Pancreas (tissue), 10 donors: Measurements from ENCODE around the gene IL4R. TPM values are rescaled to one million over a fixed set of nuclear protein-coding genes. Genes with fewer than 3 reads are reported as not detected.
"Not testable (repeated sequence)": the region's sequence is repeated elsewhere in the genome, so short reads cannot be mapped to it uniquely, and the experiment has no call there.

Experiments used
- ATAC-seq, 4 donors: fragments of 200-7000 bp; cut with Tn5 transposase; one replicate each; pipeline versions ENCODE4 v1.8.0 to v1.9.1; 2020; ENCODE audit warnings: mild to moderate bottlenecking in 4 of 4, moderate library complexity in 4 of 4
- DNase-seq, 6 donors: peaks; one replicate each; pipeline ENCODE4 v3.0.0-alpha.2; 2020
- FAIRE-seq: peaks from 2 replicates; lab custom pipeline; 2012; peaks lifted over from hg19 to GRCh38; lab: Jason Lieb, UNC
- H3K27ac ChIP-seq, 4 donors: fragments of 200-600 bp; sonication (generic); 1 replicate in 3 of 4; 2 replicates in 1 of 4; pipeline versions ENCODE4 v1.5.0 to v1.8.0; 2020
- H3K27me3 ChIP-seq, 4 donors: fragments of 200-600 bp; one replicate each; pipeline ENCODE4 v1.8.0; 2021
- H3K36me3 ChIP-seq, 3 donors: fragments of 200-600 bp; sonication (generic) in 1 of 3; one replicate each; pipeline versions ENCODE4 v1.5.0 to v1.8.0; 2020 to 2021
- H3K4me1 ChIP-seq, 3 donors: fragments of 200-600 bp; one replicate each; pipeline ENCODE4 v1.8.0; 2021
- H3K4me3 ChIP-seq, 4 donors: fragments of 200-600 bp; sonication (generic) in 2 of 4; one replicate each; pipeline versions ENCODE4 v1.5.0 to v1.8.0; 2020 to 2021
- H3K9me3 ChIP-seq, 4 donors: fragments of 200-600 bp; one replicate each; pipeline ENCODE4 v1.8.0; 2021
- WGBS, 2 donors: extraction: QIAGEN DNeasy Blood & Tissue Kit; methylation state at CpG; one replicate each; pipeline ENCODE4 v1.1.7; 2013; 5-methylcytosine and 5-hydroxymethylcytosine counted together
- intact Hi-C, 3 donors: fragments of 100-400 bp; cut with DNase I; formaldehyde crosslinking; loops; one replicate each; pipeline versions ENCODE4 v1.11.1 to v1.14.2; 2022
- polyA plus RNA-seq, 2 donors: library from polyadenylated mRNA; stranded (reverse); fragments of 200-250 nt; gene quantifications; one replicate each; pipeline ENCODE4 v1.2.3, GENCODE V29; 2013
- total RNA-seq, 6 donors: library from RNA; stranded (reverse); fragmentation: NEBNext Ultra II Directional in 4 of 6; extraction: Animal tissue kit (Norgen Biotek cat#: 25700) in 4 of 6; gene quantifications; one replicate each; pipeline versions ENCODE4 v1.2.1 to v1.2.4, GENCODE V29; 2021 to 2023
- TF ChIP-seq, protein P1 (sequence below), 4 donors: fragments of 200-600 bp; sonication (generic) in 3 of 4; IDR thresholded peaks; one replicate each; pipeline versions ENCODE4 v1.5.0 to v1.8.0; 2021; ENCODE audit warnings: antibody characterized with exemption in 4 of 4
- donor health status: healthy with polysubstance abuse.
- donor health status: DM: no; HTN: no; CAD: no; lungs with moderate emphysema.
- donor health status: DM: no; HTN: no; CAD: no.
- donor health status: control.
- donor health status: control.
- donor health status: Bipolar disorder and iron deficiency.
- donor health status: DM: yes; HTN: yes; CAD: no.
- donor health status: DM: no; HTN: no; CAD: no.
- donor health status: DM: no; HTN: no; CAD: no.
- donor health status: DM: yes; HTN: yes; CAD: no.

Gene IL4R
- total and polyA plus RNA-seq, 8 donors, result 16.0 to 58.7 (median 30.3) TPM

DNA sequence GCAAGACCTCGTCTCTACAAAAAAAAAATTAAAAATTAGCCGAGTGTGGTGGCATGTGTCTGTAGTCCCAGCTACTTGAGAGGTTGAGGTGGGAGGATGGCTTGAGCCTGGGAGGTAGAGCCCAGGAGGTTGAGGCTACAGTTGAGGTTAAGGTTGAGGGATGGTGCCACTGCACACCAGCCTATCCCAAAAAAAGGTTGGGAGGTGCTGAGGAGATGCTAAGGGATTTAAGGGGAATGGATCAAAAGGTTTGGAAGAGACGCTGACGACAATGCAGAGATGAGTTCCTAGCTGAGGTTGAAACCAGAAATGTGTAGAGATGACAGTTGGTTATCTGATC is 40.5 kb upstream of the IL4R start:
- Histone ChIP-seq H3K36me3 (no peaks in the 10 kb centered on the region), H3K4me3 (no peak overlapping the region), H3K27ac (no peak overlapping the region), H3K27me3 (no peaks in the 10 kb centered on the region), H3K9me3 (no peaks in the 10 kb centered on the region), H3K4me1 (peaks cover 0 to 5% (median 5%) of the 10 kb centered on the region in 3 donors)
- DNase-seq (no peak), FAIRE-seq (no peak), ATAC-seq (no peak)
- intact Hi-C loops, result no loop called here
- TF ChIP-seq, protein P1, sequence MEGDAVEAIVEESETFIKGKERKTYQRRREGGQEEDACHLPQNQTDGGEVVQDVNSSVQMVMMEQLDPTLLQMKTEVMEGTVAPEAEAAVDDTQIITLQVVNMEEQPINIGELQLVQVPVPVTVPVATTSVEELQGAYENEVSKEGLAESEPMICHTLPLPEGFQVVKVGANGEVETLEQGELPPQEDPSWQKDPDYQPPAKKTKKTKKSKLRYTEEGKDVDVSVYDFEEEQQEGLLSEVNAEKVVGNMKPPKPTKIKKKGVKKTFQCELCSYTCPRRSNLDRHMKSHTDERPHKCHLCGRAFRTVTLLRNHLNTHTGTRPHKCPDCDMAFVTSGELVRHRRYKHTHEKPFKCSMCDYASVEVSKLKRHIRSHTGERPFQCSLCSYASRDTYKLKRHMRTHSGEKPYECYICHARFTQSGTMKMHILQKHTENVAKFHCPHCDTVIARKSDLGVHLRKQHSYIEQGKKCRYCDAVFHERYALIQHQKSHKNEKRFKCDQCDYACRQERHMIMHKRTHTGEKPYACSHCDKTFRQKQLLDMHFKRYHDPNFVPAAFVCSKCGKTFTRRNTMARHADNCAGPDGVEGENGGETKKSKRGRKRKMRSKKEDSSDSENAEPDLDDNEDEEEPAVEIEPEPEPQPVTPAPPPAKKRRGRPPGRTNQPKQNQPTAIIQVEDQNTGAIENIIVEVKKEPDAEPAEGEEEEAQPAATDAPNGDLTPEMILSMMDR (IDR thresholded peaks at IDR 0.05), result no peak
- WGBS, 2 donors, result 91 to 96% methylated on average over 4 of the region's 4 CpGs

DNA sequence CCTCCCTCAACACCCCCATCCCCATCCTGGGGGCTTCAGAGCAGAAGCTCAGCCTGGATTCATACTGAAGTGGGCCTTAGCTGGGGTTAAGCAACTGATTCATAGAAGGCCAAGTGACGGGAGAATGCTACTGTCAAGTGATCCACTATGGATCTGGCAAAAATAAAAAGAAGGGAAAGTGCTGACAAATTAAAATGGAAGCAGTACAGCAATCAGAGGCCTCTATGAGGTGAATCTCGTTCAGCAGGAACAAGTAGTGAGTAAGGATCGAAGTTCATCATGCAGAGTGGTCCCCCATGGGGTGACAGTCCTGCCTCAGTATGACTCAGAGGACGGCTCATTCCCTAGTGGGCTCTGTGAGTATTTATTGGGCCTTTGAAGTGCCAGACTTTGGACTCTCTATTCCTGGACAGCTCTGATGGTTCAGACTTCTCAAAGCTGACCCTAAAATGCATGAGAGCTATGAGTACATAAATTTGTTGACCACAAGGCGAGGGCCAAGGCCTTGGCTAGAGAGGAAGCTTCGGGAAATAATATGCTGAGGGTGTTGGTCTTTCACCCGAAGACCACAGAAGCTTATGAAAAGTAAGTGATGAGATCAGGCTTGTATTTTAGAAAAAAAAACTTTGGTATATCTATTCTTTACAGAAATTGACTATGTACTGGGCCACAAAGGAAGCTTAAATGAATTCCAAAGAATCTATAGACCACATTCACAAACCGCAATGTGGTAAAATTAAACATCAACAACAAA is 39.9 kb upstream of the IL4R start:
- H3K27ac ChIP-seq, result no peak overlapping the region
- TF ChIP-seq, protein P1 (IDR thresholded peaks at IDR 0.05), result no peak
- no peaks in the 10 kb centered on the region for H3K9me3 ChIP-seq
- DNase-seq (no peak), FAIRE-seq (no peak), ATAC-seq (peak in 1 of 4 donors; percentile 57)
- intact Hi-C loops, result no loop called here
- peaks cover 0 to 5% (median 5%) of the 10 kb centered on the region in 3 donors for H3K4me1 ChIP-seq
- 83 to 90% methylated on average over 8 of the region's 8 CpGs for WGBS, 2 donors
- H3K4me3 ChIP-seq, result no peak overlapping the region
- H3K27me3 ChIP-seq, result no peaks in the 10 kb centered on the region
- no peaks in the 10 kb centered on the region for H3K36me3 ChIP-seq

DNA sequence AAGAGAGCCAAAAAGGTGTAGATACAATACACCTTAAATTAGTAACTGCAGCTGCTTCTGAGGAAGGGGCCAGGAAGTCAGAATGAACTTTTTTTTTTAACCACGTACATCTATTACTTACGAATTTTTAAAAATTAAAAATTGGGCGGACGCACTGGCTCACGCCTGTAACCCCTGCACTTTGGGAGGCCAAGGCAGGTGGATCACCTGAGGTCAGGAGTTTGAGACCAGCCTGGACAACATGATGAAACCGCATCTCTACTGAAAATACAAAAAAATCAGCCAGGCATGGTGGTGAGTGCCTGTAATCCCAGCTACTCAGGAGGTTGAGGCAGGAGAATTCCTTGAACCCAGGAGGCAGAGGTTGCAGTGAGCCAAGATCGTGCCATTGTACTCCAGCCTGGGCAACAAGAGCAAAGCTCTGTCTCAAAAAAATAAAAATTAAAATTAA is 39.3 kb upstream of the IL4R start:
- ATAC-seq, H3K9me3 ChIP-seq, intact Hi-C loops, DNase-seq, H3K4me3 ChIP-seq, H3K27me3 ChIP-seq, H3K4me1 ChIP-seq, H3K36me3 ChIP-seq, H3K27ac ChIP-seq, FAIRE-seq: not testable (repeated sequence)
- WGBS, 2 donors, result 88 to 90% methylated on average over 7 of the region's 7 CpGs

DNA sequence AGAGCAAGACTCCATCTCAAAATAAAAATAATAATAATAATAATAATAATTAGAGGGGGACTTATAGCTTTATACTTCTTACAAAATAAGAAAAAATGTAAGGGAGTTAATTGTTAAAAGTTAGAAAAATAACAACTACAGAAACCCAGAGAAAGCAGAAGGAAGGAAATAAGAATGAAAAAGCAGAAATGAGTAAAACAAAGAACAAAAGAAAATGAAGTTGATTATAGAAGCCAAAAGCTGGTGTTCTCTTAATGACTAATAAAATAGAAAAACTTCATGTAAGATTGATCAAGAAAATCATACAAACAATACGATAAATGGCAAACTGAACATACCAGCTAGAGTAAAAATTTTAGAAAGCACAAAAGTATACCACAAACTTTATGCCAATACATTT is 38.4 kb upstream of the IL4R start:
- WGBS, 2 donors, result 88 to 93% methylated on average over 1 of the region's 1 CpG
- TF ChIP-seq, protein P1 (IDR thresholded peaks at IDR 0.05), result no peak
- ATAC-seq (no peak), FAIRE-seq (no peak), DNase-seq (no peak)
- Histone ChIP-seq H3K27ac (no peak overlapping the region), H3K27me3 (no peaks in the 10 kb centered on the region), H3K4me1 (no peaks in the 10 kb centered on the region), H3K9me3 (no peaks in the 10 kb centered on the region), H3K4me3 (no peak overlapping the region), H3K36me3 (no peaks in the 10 kb centered on the region)
- intact Hi-C loops, result no loop called here

DNA sequence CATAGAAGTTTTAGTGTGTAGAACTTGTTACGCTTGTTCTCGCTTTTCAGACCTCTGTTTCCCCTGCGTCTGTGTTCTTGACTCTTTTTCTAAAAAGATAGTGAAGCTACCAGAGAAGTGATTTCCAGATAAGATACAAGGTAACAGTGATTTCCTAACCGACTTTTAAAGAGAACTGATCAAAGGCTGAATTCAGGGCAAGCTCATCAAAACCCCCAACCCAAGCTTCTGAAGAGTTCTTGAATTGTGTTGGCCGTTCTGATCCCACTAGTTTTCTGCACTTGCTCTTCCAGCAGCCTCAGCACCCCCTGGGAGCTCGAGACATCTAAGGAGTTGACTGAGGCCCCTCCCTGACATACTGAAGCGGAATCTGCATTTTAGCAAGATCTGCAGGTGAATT is 32.5 kb upstream of the IL4R start:
- 68 to 75% methylated on average over 7 of the region's 7 CpGs for WGBS, 2 donors
- DNase-seq (no peak), ATAC-seq (no peak), FAIRE-seq (no peak)
- TF ChIP-seq, protein P1 (IDR thresholded peaks at IDR 0.05), result no peak
- H3K36me3 ChIP-seq, result no peaks in the 10 kb centered on the region
- intact Hi-C loops, result no loop called here
- no peak overlapping the region for H3K4me3 ChIP-seq
- no peaks in the 10 kb centered on the region for H3K4me1 ChIP-seq
- no peaks in the 10 kb centered on the region for H3K27me3 ChIP-seq
- H3K27ac ChIP-seq, result no peak overlapping the region
- no peaks in the 10 kb centered on the region for H3K9me3 ChIP-seq
